ENCODE results near the gene TXNRD1.
"Not testable (repeated sequence)": the region's sequence is repeated elsewhere in the genome, so short reads cannot be mapped to it uniquely, and the experiment has no call there.

The TXNRD1 gene

DNA sequence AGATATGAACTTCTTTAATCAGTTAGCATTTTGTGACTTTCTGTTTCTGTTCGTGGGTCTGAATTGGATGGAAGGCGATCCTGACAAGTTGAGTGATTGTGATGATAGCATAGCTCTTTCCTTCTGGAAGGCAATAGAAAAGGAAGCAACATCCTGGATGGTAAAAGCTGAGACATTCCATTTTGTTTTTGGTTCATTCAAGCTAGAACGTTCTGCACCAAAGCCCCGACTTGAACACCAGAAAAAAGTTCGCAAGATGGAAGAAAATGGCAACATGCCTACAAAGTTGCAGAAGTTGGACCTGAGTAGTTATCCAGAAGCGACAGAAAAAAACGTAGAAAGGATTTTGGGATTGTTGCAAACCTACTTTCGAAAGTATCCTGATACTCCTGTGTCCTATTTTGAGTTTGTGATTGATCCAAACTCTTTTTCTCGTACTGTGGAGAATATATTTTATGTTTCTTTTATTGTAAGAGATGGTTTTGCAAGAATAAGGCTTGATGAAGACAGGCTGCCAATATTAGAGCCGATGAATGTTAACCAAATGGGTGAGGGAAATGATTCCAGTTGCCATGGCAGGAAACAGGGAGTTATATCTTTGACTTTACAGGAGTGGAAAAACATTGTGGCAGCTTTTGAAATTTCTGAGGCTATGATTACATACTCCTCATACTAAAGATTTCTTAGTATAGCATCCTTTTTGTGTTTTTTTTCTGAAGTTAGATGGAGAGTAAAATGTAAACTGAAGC lies 88.9 kb downstream of the TXNRD1 start:
- DNase-seq (ENCODE audit: low read depth) = no peak

DNA sequence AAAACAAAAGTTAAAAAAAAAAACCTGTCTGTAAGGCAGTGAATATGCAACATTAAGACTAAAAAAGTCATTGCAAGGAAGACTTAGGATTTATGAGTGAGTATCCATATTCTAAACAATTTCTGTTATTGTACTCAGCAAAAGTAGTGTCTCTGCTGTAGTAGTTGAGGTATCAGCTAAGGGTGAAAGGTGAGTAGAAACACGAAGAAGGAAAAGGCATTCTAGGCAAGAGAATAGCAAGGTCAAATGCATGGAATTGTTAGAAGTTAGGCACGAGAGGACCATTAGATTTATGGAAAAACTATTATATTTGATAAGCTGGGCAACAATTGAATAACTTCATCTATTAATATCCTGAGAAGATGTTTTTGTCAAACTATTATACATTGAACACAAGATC lies 89.8 kb downstream of the TXNRD1 start:
- no peak for DNase-seq (ENCODE audit: low read depth)

GRCh38 chr12:104306376-104306775 lies 90.8 kb downstream of the TXNRD1 start:
- no peak for DNase-seq (ENCODE audit: low read depth)

GRCh38 chr12:104306943-104307654 lies 91.5 kb downstream of the TXNRD1 start:
- DNase-seq (ENCODE audit: low read depth) = no peak

DNA sequence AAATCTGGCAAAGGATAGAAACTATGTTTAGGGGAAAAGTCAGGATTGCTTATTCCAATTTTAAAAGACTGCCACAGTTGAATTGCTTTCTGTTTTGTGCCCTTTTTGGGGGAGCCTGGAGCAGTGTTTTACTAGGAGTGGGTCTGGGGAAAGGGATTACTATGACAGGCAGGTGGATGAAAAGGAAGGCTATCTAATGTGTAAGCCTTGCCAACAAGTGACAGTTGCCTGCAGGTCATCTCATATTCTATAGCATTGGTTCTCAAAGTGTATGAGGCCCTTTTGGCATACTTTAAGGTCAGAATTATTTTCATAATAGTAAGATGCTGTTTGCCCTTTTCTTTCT lies 92.0 kb downstream of the TXNRD1 start:
- DNase-seq (ENCODE audit: low read depth) = no peak

- no peak for DNase-seq (ENCODE audit: low read depth)
Measured at GRCh38 chr12:104309446-104309993, 93.9 kb downstream of the TXNRD1 start.

GRCh38 chr12:104310751-104311633 lies 95.4 kb downstream of the TXNRD1 start:
- no peak for DNase-seq (ENCODE audit: low read depth)

GRCh38 chr12:104312202-104312601 lies 96.6 kb downstream of the TXNRD1 start:
- no peak for DNase-seq (ENCODE audit: low read depth)

DNA sequence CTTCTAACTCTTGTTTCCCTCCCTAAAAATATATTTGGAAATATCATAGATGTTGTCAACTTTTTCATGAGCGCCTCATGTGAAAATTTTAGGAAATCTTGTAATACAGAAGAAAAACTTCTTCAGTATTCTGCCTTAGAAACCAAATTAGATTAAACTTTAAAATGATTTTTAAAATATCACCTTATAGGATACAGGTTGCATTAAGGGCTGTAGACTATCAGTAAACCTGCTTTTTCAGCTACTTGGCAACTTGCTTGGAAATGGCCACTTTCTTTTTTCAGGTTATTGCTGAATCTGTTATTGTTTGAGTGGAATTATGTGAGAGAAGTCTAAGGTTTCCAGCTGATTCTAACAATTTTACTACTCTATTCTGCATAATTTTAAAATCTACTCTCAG lies 97.1 kb downstream of the TXNRD1 start:
- no peak for DNase-seq (ENCODE audit: low read depth)

DNA sequence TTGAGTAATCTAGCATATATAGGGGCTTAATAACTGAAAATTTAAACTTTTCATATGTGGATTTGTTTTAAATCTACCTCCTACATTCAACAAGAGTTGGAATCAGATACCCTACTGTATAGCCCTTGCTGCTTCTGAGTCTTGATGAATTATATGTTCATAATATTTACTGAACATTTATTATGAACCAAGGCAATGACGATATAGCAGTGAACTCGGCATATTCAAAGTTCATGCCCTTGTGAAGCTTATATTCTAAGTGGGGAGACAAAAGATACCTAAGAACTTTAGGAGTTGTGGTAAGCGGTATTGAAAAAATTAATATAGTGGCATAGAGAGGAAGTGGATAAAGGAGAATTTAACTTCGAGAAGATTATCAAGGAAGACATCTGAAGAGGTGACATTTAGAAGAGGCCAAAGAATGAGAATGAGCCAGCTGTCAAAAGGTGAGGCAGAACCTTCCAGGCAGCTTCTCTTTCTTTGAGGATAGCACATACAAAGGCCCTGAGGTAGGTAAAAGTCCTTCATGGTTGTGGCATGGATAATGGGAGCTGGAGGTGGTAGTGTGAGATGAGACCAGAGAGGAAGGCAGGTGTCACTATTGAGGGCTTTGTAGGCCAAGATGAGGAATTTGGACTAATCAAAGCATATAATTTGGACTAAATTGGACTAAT lies 98.1 kb downstream of the TXNRD1 start:
- no peak for DNase-seq (ENCODE audit: low read depth)

DNA sequence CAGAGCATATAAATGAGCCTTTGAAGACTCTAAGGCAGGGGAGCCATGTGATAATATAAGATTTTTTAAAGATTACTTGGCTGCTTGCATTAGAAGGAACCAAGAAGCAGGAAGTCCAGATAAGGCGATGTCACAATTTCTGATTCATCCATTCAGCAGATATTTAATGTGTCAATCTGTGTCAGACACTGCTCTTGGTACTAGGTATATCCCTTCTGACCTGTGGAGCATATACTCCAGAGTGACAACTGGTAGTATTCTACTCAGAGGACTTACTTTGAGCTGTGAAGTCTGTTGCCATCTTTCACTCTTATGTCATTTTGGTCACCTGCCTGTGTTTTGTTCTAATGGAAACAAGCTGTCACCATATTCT lies 98.6 kb downstream of the TXNRD1 start:
- peak; percentile 44 for DNase-seq (ENCODE audit: low read depth)

DNA sequence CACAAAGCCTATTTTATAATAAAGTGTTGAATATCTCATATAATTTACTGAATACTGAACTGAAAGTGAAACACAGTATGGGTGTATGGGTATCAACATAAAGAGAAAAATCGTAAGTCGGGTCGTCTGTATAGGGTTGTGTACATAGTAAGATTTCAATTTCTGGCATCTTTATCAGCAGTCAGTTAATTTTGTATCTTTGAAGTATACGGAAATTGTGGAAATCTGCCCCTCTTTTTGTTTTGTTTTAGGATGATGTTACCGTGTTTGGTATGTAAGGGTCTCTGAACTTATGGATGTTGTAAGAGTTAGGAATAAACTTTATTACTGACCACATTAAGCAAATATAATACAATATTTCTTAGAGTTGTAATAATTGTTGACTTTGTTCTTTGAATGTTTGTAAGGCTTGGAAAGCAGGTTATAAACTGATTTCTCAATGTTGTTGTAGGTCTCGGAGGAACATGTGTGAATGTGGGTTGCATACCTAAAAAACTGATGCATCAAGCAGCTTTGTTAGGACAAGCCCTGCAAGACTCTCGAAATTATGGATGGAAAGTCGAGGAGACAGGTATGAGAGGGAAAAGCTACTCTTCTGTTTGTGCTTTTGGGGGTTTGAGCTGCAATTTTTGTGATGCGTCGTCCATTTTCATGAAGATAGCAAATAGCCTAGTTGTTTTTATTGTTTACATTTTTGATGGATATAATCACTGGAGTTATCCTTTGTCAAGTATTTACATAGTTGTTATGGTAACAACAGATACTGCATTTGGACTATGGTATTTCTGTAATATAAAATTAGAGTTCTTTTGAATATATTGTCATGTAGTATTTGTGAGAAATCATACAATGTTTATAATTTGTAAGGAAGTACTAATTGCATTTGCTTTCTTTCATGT lies 100.0 kb downstream of the TXNRD1 start:
- peak; percentile 35 for DNase-seq (ENCODE audit: low read depth)

DNA sequence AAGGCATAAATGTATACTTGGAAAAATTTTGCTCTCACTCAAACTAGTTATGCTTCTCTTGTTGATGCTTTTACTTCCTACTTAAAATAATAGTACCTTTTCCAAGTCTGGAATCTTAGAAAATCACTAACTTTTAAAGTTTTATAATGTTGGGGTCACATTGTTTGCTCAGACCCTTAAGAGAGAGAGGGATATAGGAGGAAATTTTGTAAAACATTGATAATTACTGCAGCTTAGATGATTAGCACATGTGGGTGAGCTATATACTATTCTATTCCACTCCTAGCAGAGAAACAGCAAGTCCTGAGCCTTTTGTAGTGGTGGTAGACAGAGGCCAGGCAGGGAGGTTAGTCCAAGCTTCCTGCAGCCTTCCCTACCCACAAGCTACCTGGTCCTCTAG lies 101.4 kb downstream of the TXNRD1 start:
- DNase-seq (ENCODE audit: low read depth) = no peak

- DNase-seq (ENCODE audit: low read depth) = no peak
Measured at GRCh38 chr12:104317538-104318210, 102.1 kb downstream of the TXNRD1 start.

- no peak for DNase-seq (ENCODE audit: low read depth)
Measured at GRCh38 chr12:104319028-104319427, 103.4 kb downstream of the TXNRD1 start.

DNA sequence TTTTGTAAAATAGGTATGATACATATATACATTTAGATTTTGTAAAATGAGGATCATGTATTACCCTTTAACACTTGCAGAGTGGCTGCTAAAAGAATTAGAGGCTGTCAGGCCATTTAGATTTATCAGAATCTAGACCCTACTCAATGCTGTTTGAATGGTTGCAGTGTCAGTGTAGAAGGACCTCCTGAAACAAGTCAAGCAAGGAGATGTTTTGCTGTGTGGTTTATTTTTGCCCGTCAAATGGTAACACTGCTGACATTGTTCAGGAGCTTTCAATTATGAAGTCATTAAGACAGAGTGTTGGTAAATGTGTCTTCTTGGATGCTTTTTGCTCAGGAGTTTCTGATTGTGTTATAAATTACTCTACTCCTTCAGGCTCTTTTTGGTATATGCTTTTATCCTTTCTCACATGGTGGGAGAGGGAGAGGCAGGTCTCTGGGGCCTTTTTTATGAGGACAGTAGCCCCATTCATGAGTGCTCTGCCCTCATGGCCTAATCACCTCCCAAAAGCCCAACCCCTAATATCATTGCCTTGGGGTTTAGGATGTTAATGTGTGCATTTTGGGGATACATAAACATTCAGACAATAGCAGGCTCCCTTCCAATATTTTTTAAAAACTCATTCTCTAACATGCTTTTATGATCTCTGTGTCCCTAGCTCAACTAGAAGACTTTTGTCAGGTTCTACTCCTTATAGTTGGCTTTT lies 104.5 kb downstream of the TXNRD1 start:
- no peak for DNase-seq (ENCODE audit: low read depth)

DNA sequence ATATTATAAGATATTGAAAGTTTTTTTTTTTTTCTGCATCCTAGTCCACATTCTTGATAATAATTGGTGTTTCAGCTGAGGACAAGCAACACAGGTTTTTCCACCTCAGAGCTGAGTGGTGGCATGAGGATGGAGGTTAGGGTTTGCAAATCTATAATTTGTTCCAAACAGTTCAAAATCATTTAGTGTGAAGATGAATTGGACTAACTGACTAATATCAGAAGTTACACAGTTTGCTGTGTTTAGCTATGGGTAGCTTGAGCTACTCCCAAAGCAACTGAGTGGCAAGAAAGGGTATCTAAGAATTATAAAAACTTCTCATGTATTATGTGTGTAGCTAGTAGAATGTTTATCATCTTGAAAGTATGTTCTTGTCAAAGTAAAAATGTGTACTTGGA lies 105.0 kb downstream of the TXNRD1 start:
- no peak for DNase-seq (ENCODE audit: low read depth)

DNA sequence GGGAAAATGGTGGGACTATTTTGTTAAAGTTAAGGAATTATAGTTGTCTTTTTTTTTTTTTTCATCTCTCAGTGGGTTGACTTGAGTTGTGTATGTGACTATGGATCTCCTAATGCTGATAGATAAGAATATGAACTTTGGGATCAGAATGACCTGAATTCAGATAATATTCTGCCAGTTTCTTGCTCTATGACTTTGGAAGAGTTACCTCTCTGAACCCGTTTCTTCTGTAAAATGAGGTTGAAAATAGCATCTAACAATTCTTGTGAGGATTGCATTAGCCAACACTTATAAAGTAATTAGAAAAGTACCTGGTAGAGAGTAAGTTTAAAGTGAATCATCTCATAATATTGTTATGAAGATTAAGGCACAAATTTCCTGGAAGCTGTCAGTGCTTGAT lies 106.4 kb downstream of the TXNRD1 start:
- DNase-seq (ENCODE audit: low read depth) = no peak

- not testable (repeated sequence) for DNase-seq (ENCODE audit: low read depth)
Measured at GRCh38 chr12:104322533-104322932, 107.0 kb downstream of the TXNRD1 start.

- DNase-seq (ENCODE audit: low read depth) = no peak
Measured at GRCh38 chr12:104323899-104324298, 108.3 kb downstream of the TXNRD1 start.

Data from ELR (cell line).